HG02571 (cell line): ENCODE results near the gene MYBPC2.
"Not testable (repeated sequence)": the region's sequence is repeated elsewhere in the genome, so short reads cannot be mapped to it uniquely, and the experiment has no call there.

ENCODE experiments used
- ATAC-seq: cut with Tn5 transposase; IDR thresholded peaks from one replicate; pipeline ENCODE4 v1.9.1; 2021; ENCODE audit warnings: mild to moderate bottlenecking, moderate library complexity; ENCODE audit not compliant: unreplicated experiment

The MYBPC2 gene

GRCh38 chr19:50427318-50427925 lies 5.3 kb upstream of the MYBPC2 start:
- no peak for ATAC-seq

- no peak for ATAC-seq
Measured at GRCh38 chr19:50427997-50428425, 4.7 kb upstream of the MYBPC2 start.

GRCh38 chr19:50428772-50429463 lies 3.8 kb upstream of the MYBPC2 start:
- ATAC-seq: no peak

- no peak for ATAC-seq
Measured at GRCh38 chr19:50430888-50431342, 1.8 kb upstream of the MYBPC2 start.

- ATAC-seq: peak; percentile 71
Measured at GRCh38 chr19:50431343-50432220, 1.1 kb upstream of the MYBPC2 start.

GRCh38 chr19:50433201-50434180 lies 799 bp downstream of the MYBPC2 start:
- no peak for ATAC-seq

- ATAC-seq: no peak
Measured at GRCh38 chr19:50434525-50434924, 1.8 kb downstream of the MYBPC2 start.

GRCh38 chr19:50435221-50435620 lies 2.5 kb downstream of the MYBPC2 start:
- ATAC-seq: no peak

GRCh38 chr19:50435627-50436026 lies 2.9 kb downstream of the MYBPC2 start:
- no peak for ATAC-seq

- ATAC-seq: no peak
Measured at GRCh38 chr19:50437862-50438449, 5.3 kb downstream of the MYBPC2 start.

GRCh38 chr19:50439130-50439529 lies 6.4 kb downstream of the MYBPC2 start:
- ATAC-seq: not testable (repeated sequence)

- ATAC-seq: no peak
Measured at GRCh38 chr19:50444059-50444458, 11.4 kb downstream of the MYBPC2 start.

GRCh38 chr19:50447053-50447452 lies 14.4 kb downstream of the MYBPC2 start:
- ATAC-seq: no peak

GRCh38 chr19:50447750-50448149 lies 15.1 kb downstream of the MYBPC2 start:
- ATAC-seq: no peak

GRCh38 chr19:50449236-50449899 lies 16.7 kb downstream of the MYBPC2 start:
- no peak for ATAC-seq

- ATAC-seq: no peak
Measured at GRCh38 chr19:50450369-50451222, 17.9 kb downstream of the MYBPC2 start.

- ATAC-seq: no peak
Measured at GRCh38 chr19:50451223-50451534, 18.5 kb downstream of the MYBPC2 start.

GRCh38 chr19:50453243-50453642 lies 20.6 kb downstream of the MYBPC2 start:
- no peak for ATAC-seq

- no peak for ATAC-seq
Measured at GRCh38 chr19:50455992-50456391, 23.3 kb downstream of the MYBPC2 start.
